GM18868 (cell line): ENCODE data around the gene ALPK3.

Source experiments
- ATAC-seq: cut with Tn5 transposase; IDR thresholded peaks from one replicate; pipeline ENCODE4 v1.9.1; 2021; ENCODE audit warnings: mild to moderate bottlenecking, moderate library complexity; ENCODE audit not compliant: unreplicated experiment

Gene ALPK3

GRCh38 chr15:84889313-84889990 is 72.3 kb downstream of the ALPK3 start:
- no peak for ATAC-seq

- no peak for ATAC-seq
Observed at GRCh38 chr15:84889991-84890669, 73.0 kb downstream of the ALPK3 start.

- ATAC-seq: no peak
Observed at GRCh38 chr15:84890670-84891162, 73.6 kb downstream of the ALPK3 start.

- ATAC-seq: no peak
Observed at GRCh38 chr15:84891339-84891738, 74.2 kb downstream of the ALPK3 start.

- ATAC-seq: no peak
Observed at GRCh38 chr15:84892786-84893307, 75.7 kb downstream of the ALPK3 start.

- ATAC-seq: no peak
Observed at GRCh38 chr15:84893607-84894006, 76.5 kb downstream of the ALPK3 start.

- no peak for ATAC-seq
Observed at GRCh38 chr15:84894736-84895425, 77.7 kb downstream of the ALPK3 start.

- no peak for ATAC-seq
Observed at GRCh38 chr15:84898761-84899160, 81.6 kb downstream of the ALPK3 start.

GRCh38 chr15:84899750-84900149 is 82.6 kb downstream of the ALPK3 start:
- no peak for ATAC-seq

- ATAC-seq: no peak
Observed at GRCh38 chr15:84901540-84901939, 84.4 kb downstream of the ALPK3 start.

- no peak for ATAC-seq
Observed at GRCh38 chr15:84903751-84904150, 86.6 kb downstream of the ALPK3 start.

- ATAC-seq: no peak
Observed at GRCh38 chr15:84904419-84904818, 87.3 kb downstream of the ALPK3 start.

GRCh38 chr15:84905016-84905916 is 88.1 kb downstream of the ALPK3 start:
- ATAC-seq: no peak

- ATAC-seq: no peak
Observed at GRCh38 chr15:84907731-84908130, 90.6 kb downstream of the ALPK3 start.

GRCh38 chr15:84908564-84908963 is 91.4 kb downstream of the ALPK3 start:
- no peak for ATAC-seq

GRCh38 chr15:84909029-84909428 is 91.9 kb downstream of the ALPK3 start:
- no peak for ATAC-seq

GRCh38 chr15:84909782-84910181 is 92.6 kb downstream of the ALPK3 start:
- ATAC-seq: no peak

GRCh38 chr15:84910928-84911623 is 93.9 kb downstream of the ALPK3 start:
- no peak for ATAC-seq

GRCh38 chr15:84911879-84912660 is 94.9 kb downstream of the ALPK3 start:
- no peak for ATAC-seq
